LNCAP (cell line): Measurements from ENCODE around the gene BSDC1.

ENCODE experiments used
- TF ChIP-seq, protein P1 (sequence below): fragments of 450-650 bp; IDR thresholded peaks from 2 replicates; pipeline ENCODE4 v1.5.1; 2017; ENCODE audit warnings: mild to moderate bottlenecking

BSDC1 gene

DNA sequence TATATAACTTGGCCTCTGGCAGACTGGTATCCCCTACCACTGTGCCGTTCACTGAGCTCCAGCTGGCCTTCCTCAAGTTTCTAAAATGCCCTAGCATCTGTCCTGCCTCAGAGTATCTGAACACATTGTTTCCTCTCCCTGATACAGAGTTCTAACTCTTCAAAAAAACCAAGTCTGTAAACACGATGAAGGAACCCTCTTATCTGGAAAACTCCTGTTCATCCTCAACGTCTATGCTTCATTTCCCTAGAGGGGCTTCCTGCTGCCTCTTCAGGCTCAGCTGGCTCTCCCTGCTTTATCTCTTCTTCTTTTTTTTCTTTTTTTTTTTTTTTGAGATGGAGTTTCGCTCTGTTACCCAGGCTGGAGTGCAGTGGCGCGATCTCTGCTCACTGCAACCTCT, 5.6 kb downstream of the BSDC1 start:
- TF ChIP-seq, protein P1, sequence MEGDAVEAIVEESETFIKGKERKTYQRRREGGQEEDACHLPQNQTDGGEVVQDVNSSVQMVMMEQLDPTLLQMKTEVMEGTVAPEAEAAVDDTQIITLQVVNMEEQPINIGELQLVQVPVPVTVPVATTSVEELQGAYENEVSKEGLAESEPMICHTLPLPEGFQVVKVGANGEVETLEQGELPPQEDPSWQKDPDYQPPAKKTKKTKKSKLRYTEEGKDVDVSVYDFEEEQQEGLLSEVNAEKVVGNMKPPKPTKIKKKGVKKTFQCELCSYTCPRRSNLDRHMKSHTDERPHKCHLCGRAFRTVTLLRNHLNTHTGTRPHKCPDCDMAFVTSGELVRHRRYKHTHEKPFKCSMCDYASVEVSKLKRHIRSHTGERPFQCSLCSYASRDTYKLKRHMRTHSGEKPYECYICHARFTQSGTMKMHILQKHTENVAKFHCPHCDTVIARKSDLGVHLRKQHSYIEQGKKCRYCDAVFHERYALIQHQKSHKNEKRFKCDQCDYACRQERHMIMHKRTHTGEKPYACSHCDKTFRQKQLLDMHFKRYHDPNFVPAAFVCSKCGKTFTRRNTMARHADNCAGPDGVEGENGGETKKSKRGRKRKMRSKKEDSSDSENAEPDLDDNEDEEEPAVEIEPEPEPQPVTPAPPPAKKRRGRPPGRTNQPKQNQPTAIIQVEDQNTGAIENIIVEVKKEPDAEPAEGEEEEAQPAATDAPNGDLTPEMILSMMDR: no peak

DNA sequence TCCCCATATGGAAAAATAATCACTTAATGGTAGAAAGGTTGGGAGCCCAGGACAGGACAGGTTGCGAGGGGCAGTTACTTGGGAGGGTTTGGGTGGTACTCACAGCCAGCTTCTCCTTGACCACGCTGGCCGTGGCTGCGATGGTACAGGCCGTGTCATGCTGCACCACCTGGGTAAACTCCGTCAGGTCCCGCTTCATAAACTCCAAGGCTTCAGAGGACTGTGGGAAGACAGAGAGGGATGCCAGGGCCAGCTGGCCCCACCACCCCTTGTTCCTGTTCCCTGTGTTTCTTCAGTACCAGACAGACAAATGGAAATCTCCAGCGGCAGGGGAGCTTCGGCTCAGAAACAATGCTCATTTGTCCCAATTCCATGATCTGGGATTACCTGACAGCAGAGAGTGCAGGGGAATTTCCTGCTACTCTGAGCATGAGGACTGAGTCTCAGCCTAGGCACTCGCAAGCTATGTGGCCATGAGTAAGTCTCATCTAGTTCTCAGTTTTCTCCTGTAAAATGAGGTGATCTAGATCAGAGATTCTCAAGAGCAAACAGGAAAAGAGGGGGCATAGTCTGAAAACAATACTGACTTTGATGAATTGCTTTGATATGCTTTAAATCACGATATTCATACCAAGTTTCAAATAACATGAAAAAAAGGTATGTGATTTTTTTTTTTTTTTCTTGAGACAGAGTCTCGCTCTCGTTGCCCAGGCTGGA, 7.4 kb downstream of the BSDC1 start:
- TF ChIP-seq, protein P1: no peak

DNA sequence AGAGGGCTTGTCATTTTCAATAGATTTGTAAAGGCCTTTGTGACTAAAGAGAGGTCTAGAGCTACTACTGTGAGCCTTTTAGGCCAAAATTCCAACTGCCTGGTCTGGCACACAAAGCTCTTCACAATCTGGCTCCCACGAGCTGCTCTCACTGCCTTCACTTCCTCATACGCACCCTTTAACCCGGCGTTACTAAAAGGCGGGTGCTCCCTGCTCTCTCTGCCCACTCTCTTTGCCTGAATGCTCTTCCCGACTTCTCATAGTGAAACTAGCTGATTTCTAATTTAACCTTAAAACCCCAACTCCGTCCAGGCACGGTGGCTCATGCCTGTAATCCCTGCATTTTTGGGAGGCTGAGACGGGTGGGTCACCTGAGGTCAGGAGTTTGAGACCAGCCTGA, 14.2 kb downstream of the BSDC1 start:
- TF ChIP-seq, protein P1: no peak

DNA sequence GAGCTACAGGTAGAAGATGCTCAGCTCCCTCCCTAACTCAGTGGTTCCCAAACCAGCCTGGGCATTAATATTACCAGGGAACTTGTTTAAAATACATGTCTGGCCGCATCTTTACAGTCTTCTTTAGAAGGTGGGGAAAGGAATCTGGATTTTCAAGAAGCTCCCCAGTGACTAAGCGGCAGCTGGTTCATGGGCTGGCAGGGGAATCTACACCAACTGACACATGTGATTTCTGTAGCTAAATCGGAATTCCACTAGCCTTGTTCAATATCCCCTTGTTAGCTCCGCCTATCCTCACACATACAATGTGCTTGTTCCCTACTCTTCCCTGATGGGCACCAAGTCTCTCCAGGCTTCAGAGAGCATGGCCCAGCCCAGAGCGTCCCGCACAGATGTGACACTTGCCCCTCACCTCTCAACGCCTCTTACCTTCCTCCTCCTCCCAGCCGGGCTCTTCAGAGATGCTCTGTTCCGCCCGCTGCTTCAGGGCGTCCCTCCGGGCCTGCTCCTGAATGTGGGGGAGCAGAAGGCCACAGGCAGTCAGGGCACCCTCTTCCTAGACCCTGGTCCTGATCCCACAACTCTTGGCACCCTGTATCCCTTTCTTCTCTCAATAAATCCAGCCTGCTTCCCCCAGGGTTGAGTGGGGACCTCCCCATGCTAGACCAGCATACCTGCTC, 16.6 kb downstream of the BSDC1 start:
- TF ChIP-seq, protein P1: no peak

DNA sequence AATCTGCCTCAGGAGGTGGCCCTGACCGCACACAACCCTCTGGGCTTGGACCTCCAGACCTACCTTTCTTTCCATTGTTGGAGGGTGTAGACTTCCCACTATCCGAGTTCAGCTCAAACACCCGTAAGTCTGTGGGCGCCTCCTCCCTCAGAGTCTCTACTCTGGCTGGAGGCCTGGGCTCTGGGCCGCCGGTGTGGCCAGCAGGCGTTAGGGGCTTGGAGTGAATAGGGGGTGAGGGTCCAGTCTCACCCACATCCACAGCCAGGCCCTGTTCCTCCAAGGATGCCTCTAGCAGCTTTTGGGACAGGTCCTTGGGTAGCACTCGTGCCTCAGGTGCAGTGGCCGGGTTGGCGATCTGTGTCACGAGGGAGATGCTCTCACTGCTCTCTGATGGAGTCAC, 18.0 kb downstream of the BSDC1 start:
- TF ChIP-seq, protein P1: no peak

DNA sequence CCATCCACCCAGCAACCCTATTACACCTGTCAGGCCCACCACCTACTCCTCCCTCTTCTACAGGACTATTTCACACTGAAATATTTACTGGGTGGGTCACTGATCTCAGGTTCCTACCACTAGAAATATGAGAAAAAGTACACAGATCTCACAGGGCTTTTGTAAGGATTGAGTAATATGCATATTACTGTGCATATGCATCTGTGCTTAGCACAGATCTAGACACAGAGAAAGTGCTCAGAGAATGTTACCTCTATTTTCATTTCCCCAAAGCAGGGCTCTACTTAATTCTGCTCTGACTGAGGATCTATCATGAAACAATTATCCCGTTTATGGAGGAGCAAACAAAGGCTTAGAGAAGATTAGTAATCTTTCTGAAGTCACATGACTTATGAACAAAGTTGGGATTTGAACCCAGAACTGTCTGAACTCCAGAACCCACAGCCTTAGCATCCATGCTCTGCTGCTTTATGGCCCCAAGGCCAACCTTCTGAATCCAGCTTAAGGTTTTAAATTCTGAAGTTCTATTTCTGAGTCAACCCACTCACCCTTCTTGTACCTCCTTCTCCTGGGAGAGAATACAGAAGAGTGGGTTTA, 20.1 kb downstream of the BSDC1 start:
- TF ChIP-seq, protein P1: no peak

DNA sequence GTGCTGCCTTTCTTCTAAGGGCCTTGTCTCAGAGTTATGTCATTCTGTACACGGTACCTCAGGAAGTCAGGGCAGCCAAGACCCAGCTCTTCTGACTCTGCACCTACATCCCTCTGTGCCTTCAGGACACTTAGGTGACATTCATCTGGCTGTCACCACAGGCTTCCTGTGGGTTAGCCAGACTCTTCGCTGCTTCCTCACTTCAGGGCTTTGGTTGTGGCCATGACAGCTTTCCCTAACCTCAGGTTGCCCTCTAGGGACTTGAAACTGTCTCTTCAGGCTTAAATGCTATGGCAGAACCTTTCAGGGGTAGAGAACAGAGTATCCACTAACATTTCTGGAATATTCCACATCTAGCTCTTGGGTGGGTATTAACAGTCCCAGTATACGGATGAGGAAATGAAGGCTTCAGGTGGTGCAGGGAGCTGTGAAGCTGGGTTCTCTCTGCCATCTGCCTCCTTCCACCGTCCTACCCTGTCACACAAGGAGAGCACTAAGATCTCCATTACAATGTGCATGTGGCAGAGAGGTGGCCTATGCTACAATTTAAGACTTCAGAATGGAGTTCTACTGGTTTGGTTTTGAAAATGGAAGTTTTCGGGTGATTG, 22.0 kb downstream of the BSDC1 start:
- TF ChIP-seq, protein P1: no peak
